Type B pancreatic cell (in vitro differentiated cells): ENCODE results near the gene PRKG1. TPM values are rescaled to one million over a fixed set of nuclear protein-coding genes. Genes with fewer than 3 reads are reported as not detected.

ENCODE experiments used
- DNase-seq: peaks from one replicate; pipeline ENCODE4 v3.0.0; 2021; ENCODE audit warnings: mixed read lengths; ENCODE audit not compliant: unreplicated experiment; ENCODE audit errors: extremely low spot score
- H3K27ac Mint-ChIP-seq: 2 replicates; pipeline ENCODE4 v1.8.0; 2021; ENCODE audit warnings: mild to moderate bottlenecking, mixed read lengths
- H3K27me3 Mint-ChIP-seq: 2 replicates; pipeline ENCODE4 v1.8.0; 2021; ENCODE audit warnings: mixed read lengths
- H3K36me3 Mint-ChIP-seq: 2 replicates; pipeline ENCODE4 v1.8.0; 2021; ENCODE audit warnings: mixed read lengths
- H3K4me1 Mint-ChIP-seq: one replicate; pipeline ENCODE4 v1.8.0; 2021; ENCODE audit warnings: mixed read lengths; ENCODE audit not compliant: unreplicated experiment
- H3K4me3 Mint-ChIP-seq: 2 replicates; pipeline ENCODE4 v1.8.0; 2021; ENCODE audit warnings: mild to moderate bottlenecking, mixed read lengths
- H3K9me3 Mint-ChIP-seq: 2 replicates; pipeline ENCODE4 v1.8.0; 2021; ENCODE audit warnings: mixed read lengths
- total RNA-seq: library from RNA; stranded (reverse); gene quantifications from 2 replicates; pipeline ENCODE4 v1.2.1, GENCODE V29; 2021; ENCODE audit warnings: low replicate concordance
- TF ChIP-seq, protein P1 (sequence below): fragments of 200-600 bp; sonication (generic); conservative IDR thresholded peaks from 2 replicates; pipeline ENCODE4 v1.5.0; 2021; ENCODE audit warnings: antibody characterized with exemption, mild to moderate bottlenecking

The PRKG1 gene
- total RNA-seq, 1 donor from 2014 or later = 12.3 TPM

DNA sequence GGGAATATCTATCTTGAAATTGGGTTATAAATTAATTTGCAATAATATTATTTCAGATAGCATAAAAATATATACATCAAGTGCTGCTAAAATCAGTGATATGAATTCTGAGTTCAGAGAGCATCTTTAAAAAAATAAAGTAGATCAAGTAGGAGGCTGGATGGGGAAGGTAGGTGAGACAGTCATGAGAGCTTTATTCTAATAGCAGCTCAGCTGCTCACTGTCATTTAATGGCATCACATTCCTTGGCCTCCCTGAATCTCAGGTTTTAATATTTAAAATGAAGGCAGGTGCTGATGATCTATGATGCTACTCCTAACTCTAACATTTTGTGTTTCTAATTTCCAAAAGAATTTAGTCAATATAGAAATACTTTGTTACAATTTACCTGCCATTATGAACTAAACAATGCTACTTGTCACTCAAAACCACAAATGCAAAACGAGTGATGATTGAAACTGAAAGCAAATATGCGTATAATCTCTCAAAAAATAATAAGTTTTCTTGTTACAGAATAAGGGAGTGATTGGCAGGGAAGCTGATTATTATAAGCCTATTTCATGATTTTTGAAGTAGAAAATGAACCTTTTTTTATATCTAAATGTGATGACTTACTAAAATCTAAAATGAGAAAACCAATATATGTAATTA is 772.7 kb downstream of the PRKG1 start:
- Mint-ChIP-seq H3K27me3 (no peaks in the 10 kb centered on the region), H3K36me3 (no peaks in the 10 kb centered on the region), H3K4me1 (no peaks in the 10 kb centered on the region), H3K4me3 (no peak overlapping the region), H3K9me3 (no peaks in the 10 kb centered on the region), H3K27ac (no peak overlapping the region)
- TF ChIP-seq, protein P1, sequence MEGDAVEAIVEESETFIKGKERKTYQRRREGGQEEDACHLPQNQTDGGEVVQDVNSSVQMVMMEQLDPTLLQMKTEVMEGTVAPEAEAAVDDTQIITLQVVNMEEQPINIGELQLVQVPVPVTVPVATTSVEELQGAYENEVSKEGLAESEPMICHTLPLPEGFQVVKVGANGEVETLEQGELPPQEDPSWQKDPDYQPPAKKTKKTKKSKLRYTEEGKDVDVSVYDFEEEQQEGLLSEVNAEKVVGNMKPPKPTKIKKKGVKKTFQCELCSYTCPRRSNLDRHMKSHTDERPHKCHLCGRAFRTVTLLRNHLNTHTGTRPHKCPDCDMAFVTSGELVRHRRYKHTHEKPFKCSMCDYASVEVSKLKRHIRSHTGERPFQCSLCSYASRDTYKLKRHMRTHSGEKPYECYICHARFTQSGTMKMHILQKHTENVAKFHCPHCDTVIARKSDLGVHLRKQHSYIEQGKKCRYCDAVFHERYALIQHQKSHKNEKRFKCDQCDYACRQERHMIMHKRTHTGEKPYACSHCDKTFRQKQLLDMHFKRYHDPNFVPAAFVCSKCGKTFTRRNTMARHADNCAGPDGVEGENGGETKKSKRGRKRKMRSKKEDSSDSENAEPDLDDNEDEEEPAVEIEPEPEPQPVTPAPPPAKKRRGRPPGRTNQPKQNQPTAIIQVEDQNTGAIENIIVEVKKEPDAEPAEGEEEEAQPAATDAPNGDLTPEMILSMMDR = no peak
- DNase-seq = no peak

DNA sequence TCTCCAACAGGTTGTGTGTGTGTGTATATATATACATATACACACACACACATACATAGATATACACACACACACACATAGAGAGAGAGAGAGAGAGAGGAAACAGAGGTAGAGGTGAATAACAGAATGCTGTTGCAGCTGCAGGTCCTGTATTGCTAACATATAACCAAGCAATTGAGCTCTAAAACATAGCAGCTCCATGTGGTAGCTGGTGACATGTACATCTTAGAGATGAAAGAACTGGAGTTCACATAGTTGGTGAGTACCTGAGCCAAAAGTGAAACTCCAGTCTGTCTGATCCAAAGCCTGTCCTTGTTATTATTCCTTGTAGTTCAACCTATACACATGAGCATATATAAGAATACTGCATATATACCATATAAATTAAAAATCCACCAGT is 778.0 kb downstream of the PRKG1 start:
- H3K4me1 Mint-ChIP-seq = no peaks in the 10 kb centered on the region
- no peak overlapping the region for H3K4me3 Mint-ChIP-seq
- TF ChIP-seq, protein P1 = no peak
- no peaks in the 10 kb centered on the region for H3K9me3 Mint-ChIP-seq
- H3K27me3 Mint-ChIP-seq = no peaks in the 10 kb centered on the region
- no peaks in the 10 kb centered on the region for H3K36me3 Mint-ChIP-seq
- DNase-seq = no peak
- no peak overlapping the region for H3K27ac Mint-ChIP-seq

DNA sequence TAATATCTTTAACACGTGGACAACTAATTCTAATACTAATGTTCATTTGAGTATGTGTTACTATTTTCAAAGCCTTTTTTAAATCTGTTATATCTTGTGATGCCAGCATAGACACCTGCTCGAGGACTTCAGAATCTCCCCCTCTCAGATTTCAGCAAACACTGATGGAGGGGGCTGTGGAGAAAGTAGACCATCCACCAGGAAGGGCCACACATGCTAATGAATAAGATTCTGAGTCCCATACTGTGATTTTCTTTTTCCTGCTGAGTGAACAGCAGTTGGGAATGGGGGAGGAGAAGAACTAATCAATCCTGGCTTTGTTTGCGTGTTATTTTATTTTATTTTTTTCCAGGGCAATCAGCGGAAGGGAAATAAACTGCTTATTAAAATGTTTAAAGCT is 783.0 kb downstream of the PRKG1 start:
- TF ChIP-seq, protein P1 = no peak
- Mint-ChIP-seq H3K4me3 (no peak overlapping the region), H3K4me1 (no peaks in the 10 kb centered on the region), H3K36me3 (no peaks in the 10 kb centered on the region), H3K27me3 (no peaks in the 10 kb centered on the region), H3K27ac (no peak overlapping the region), H3K9me3 (no peaks in the 10 kb centered on the region)
- no peak for DNase-seq

DNA sequence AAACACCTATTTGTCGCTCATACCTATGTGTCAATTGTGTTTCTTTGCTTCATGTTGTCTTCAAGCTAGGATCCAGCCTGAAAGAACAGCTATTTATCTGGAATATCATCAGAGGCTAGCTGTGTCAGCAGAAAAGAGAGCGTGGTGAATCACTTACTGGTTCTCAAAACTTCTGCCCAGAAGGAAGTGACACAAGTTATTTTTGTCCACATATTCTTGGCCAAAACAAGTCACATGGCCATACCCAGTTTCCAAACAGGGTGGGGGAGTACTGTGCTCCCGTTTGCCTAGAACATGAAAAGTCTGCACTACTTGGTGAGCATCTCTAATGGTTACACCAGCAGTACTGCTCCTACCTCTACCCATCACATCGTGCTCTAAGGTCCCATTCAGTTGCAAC is 786.0 kb downstream of the PRKG1 start:
- no peaks in the 10 kb centered on the region for H3K4me1 Mint-ChIP-seq
- H3K27me3 Mint-ChIP-seq = no peaks in the 10 kb centered on the region
- H3K27ac Mint-ChIP-seq = no peak overlapping the region
- TF ChIP-seq, protein P1 = no peak
- H3K36me3 Mint-ChIP-seq = no peaks in the 10 kb centered on the region
- DNase-seq = no peak
- no peaks in the 10 kb centered on the region for H3K9me3 Mint-ChIP-seq
- H3K4me3 Mint-ChIP-seq = no peak overlapping the region

DNA sequence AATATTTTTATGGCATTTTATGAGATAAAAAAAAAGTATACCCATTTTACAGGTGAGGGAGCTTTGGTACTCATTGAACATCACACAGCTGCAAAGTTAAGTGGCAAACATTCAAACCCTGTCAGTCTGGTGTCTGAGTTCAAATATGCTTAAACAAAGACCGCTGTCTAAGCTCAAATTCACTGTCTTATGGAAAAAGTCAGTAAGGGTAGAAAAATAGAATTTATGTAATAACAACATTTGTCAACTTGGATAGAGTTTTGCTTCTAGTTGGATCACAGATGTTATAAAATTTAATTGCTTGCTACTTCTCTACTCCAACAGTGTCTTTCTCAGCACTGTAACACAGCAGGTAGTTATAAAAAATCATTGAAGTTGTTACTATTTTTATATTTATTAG is 786.8 kb downstream of the PRKG1 start:
- no peak overlapping the region for H3K27ac Mint-ChIP-seq
- DNase-seq = no peak
- no peak overlapping the region for H3K4me3 Mint-ChIP-seq
- no peaks in the 10 kb centered on the region for H3K9me3 Mint-ChIP-seq
- no peaks in the 10 kb centered on the region for H3K27me3 Mint-ChIP-seq
- no peaks in the 10 kb centered on the region for H3K36me3 Mint-ChIP-seq
- no peaks in the 10 kb centered on the region for H3K4me1 Mint-ChIP-seq
- TF ChIP-seq, protein P1 = no peak

DNA sequence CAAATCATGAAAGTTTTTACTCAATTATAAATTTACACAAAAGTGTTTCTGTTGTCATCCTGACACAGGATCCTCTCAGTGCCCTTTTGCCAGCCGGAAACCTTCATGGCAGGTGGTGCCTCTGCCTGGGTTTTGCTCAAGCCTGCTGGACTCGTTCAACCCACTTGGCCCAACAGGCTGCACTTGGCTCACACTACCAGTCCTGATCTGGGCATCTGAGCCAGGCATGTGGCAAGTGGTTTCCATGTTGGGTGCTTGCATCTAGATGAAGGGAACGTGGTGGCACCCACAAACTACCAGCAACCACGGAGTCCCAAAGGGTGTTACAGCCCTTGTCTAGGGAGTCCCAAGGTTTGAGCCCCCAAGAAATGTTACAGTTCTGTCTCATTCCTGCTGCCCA is 787.4 kb downstream of the PRKG1 start:
- H3K4me3 Mint-ChIP-seq = no peak overlapping the region
- TF ChIP-seq, protein P1 = no peak
- H3K27me3 Mint-ChIP-seq = no peaks in the 10 kb centered on the region
- H3K4me1 Mint-ChIP-seq = no peaks in the 10 kb centered on the region
- H3K27ac Mint-ChIP-seq = no peak overlapping the region
- DNase-seq = no peak
- no peaks in the 10 kb centered on the region for H3K36me3 Mint-ChIP-seq
- no peaks in the 10 kb centered on the region for H3K9me3 Mint-ChIP-seq
